Astrocyte of the cerebellum (primary cell): Measurements from ENCODE around the gene WFDC6.

Source experiments
- DNase-seq: peaks from one replicate; pipeline ENCODE4 v3.0.0-alpha.2; 2011; ENCODE audit warnings: low read depth
- H3K4me3 ChIP-seq: 2 replicates; pipeline ENCODE4 v1.5.1; 2011; ENCODE audit warnings: mild to moderate bottlenecking, low read depth, low read length, moderate library complexity
- CTCF ChIP-seq: IDR thresholded peaks from 2 replicates; pipeline ENCODE4 v1.5.1; 2012; ENCODE audit warnings: low read length, low read depth, moderate library complexity, mild to moderate bottlenecking; ENCODE audit errors: missing control alignments
- in situ Hi-C: cut with HindIII; loops from 2 replicates; pipeline ENCODE4 v1.10.0; 2017; ENCODE audit warnings: low sequenced_read_pairs

The WFDC6 gene

GRCh38 chr20:45497971-45498494 lies 41.2 kb downstream of the WFDC6 start:
- DNase-seq: no peak
- TF ChIP-seq CTCF: no peak
- no peak overlapping the region for H3K4me3 ChIP-seq
- in situ Hi-C loops: no loop called here

- no peak for TF ChIP-seq CTCF
- DNase-seq: no peak
- in situ Hi-C loops: no loop called here
- H3K4me3 ChIP-seq: no peak overlapping the region
These were observed 43.1 kb downstream of the WFDC6 start for GRCh38 chr20:45496166-45496565.

GRCh38 chr20:45495501-45495941 lies 43.8 kb downstream of the WFDC6 start:
- DNase-seq: no peak
- H3K4me3 ChIP-seq: no peak overlapping the region
- TF ChIP-seq CTCF: no peak
- in situ Hi-C loops: no loop called here

- no peak for TF ChIP-seq CTCF
- H3K4me3 ChIP-seq: no peak overlapping the region
- no peak for DNase-seq
- in situ Hi-C loops: no loop called here
These were observed 50.2 kb downstream of the WFDC6 start for GRCh38 chr20:45489083-45489531.

- no peak overlapping the region for H3K4me3 ChIP-seq
- no peak for DNase-seq
- in situ Hi-C loops: no loop called here
- TF ChIP-seq CTCF: no peak
These were observed 52.0 kb downstream of the WFDC6 start for GRCh38 chr20:45487231-45487635.

- no peak for DNase-seq
- in situ Hi-C loops: no loop called here
- TF ChIP-seq CTCF: no peak
- H3K4me3 ChIP-seq: no peak overlapping the region
These were observed 53.9 kb downstream of the WFDC6 start for GRCh38 chr20:45485388-45485787.
